Suprapubic skin (tissue), 4 donors: ENCODE measurements around the gene BAG3.

ENCODE experiments used
- CTCF ChIP-seq, 2 donors: fragments of 200-600 bp in 1 of 2; fragments of 450-650 bp in 1 of 2; sonication (generic) in 1 of 2; IDR thresholded peaks; one replicate each; pipeline ENCODE4 v1.5.1; 2016 to 2019; ENCODE audit warnings: antibody characterized with exemption in 2 of 2, mild to moderate bottlenecking in 1 of 2, moderate library complexity in 1 of 2
- POLR2A ChIP-seq, 2 donors: fragments of 450-650 bp; IDR thresholded peaks; one replicate each; pipeline ENCODE4 v1.6.1; 2017; ENCODE audit warnings: antibody characterized with exemption in 2 of 2, mild to moderate bottlenecking in 2 of 2, moderate library complexity in 2 of 2
- POLR2AphosphoS5 ChIP-seq, 3 donors: sonication (generic); formaldehyde crosslinking; IDR thresholded peaks; one replicate each; pipeline ENCODE4 v1.6.1; 2017; ENCODE audit warnings: antibody characterized with exemption in 3 of 3

- TF ChIP-seq CTCF (IDR thresholded peaks at IDR 0.05), result no peak
- TF ChIP-seq POLR2AphosphoS5 (IDR thresholded peaks at IDR 0.05), result no peak
- no peak for TF ChIP-seq POLR2A (IDR thresholded peaks at IDR 0.05)
These were observed 32.0 kb upstream of the BAG3 start for GRCh38 chr10:119619215-119619614.
